B cell (primary cell): ENCODE data around the gene ZBTB16.

Source experiments
- EZH2 ChIP-seq: IDR thresholded peaks from 2 replicates; pipeline ENCODE4 v1.6.1; 2012; ENCODE audit warnings: borderline replicate concordance, low read depth, mild to moderate bottlenecking, moderate library complexity, low read length; ENCODE audit not compliant: insufficient read depth, poor library complexity, severe bottlenecking
- TF ChIP-seq, protein P1 (sequence below): fragments of 200-600 bp; IDR thresholded peaks from one replicate; pipeline ENCODE4 v1.8.0; 2022; ENCODE audit warnings: antibody characterized with exemption, mild to moderate bottlenecking

DNA sequence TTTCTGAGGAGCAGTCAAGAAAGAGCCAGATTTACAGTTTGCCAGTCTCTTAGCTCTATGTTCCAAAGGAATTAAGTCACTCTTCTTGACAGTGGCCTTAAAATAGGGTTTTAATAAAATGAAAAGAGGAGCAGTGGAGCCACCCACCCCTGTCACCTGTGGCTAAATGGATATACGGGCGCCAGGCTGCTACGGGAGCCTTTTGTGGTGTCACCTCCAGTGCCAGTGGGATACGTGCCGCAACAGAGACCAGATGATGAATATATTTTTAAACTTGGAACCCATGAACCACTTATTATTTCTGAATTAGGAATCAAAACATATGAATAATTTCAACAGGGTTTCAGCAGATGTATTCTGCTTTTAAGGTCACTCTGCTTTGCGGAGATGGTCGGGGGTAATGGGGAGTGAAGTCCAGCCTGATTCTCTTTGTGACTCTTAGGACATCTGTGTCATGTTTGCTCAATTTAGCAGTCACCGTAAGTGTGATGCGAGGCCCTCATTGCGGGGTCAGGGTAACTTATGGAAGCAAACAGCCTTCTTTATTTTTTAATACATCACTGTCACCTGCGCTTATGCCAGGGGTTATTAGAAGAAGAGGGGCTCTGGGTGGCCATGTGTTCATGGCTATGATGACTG is 64.3 kb downstream of the ZBTB16 start:
- TF ChIP-seq, protein P1, sequence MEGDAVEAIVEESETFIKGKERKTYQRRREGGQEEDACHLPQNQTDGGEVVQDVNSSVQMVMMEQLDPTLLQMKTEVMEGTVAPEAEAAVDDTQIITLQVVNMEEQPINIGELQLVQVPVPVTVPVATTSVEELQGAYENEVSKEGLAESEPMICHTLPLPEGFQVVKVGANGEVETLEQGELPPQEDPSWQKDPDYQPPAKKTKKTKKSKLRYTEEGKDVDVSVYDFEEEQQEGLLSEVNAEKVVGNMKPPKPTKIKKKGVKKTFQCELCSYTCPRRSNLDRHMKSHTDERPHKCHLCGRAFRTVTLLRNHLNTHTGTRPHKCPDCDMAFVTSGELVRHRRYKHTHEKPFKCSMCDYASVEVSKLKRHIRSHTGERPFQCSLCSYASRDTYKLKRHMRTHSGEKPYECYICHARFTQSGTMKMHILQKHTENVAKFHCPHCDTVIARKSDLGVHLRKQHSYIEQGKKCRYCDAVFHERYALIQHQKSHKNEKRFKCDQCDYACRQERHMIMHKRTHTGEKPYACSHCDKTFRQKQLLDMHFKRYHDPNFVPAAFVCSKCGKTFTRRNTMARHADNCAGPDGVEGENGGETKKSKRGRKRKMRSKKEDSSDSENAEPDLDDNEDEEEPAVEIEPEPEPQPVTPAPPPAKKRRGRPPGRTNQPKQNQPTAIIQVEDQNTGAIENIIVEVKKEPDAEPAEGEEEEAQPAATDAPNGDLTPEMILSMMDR: no peak
- no peak for TF ChIP-seq EZH2
